ENCODE measurements around the gene GATM. TPM values are rescaled to one million over a fixed set of nuclear protein-coding genes. Genes with fewer than 3 reads are reported as not detected.

The GATM gene
- polyA plus RNA-seq, 1 donor (not counting 4 experiments of a cell fraction or from before 2014, with no cell fraction given), result 0.60 TPM

GRCh38 chr15:45361878-45362277 lies 16.5 kb downstream of the GATM start:
- Histone ChIP-seq H3K36me3 (ENCODE audit: control insufficient read depth in 2 of 2, extremely low read depth in 1 of 2, insufficient read depth in 2 of 2, low read length in 2 of 2) (no peaks in the 10 kb centered on the region), H3K79me2 (ENCODE audit: control insufficient read depth, insufficient read depth, low read length) (no peaks in the 10 kb centered on the region), H3K4me1 (ENCODE audit: control insufficient read depth, extremely low read depth, insufficient read depth, low read length) (no peaks in the 10 kb centered on the region), H3K4me3 (ENCODE audit: control insufficient read depth in 2 of 3, extremely low read depth in 1 of 3, insufficient read depth in 2 of 3, low read depth in 1 of 3, low read length in 3 of 3) (no peak overlapping the region), H3K9ac (ENCODE audit: control insufficient read depth, extremely low read depth, insufficient read depth, low read length) (no peak overlapping the region), H3K4me2 (ENCODE audit: control insufficient read depth, extremely low read depth, insufficient read depth, low read depth, low read length) (no peak overlapping the region), H3K9me3 (ENCODE audit: control insufficient read depth, low read depth, low read length) (no peaks in the 10 kb centered on the region), H3K27ac (ENCODE audit: control insufficient read depth, insufficient read depth, low read length) (no peak overlapping the region), H2AFZ (ENCODE audit: control insufficient read depth, low read length) (no peak overlapping the region), H3K9me1 (ENCODE audit: control insufficient read depth, extremely low read depth, insufficient read depth, low read length) (no peaks in the 10 kb centered on the region), H3K27me3 (ENCODE audit: control insufficient read depth, extremely low read depth, insufficient read depth, low read length) (no peaks in the 10 kb centered on the region), H4K20me1 (ENCODE audit: control insufficient read depth, extremely low read depth, insufficient read depth, low read length) (no peaks in the 10 kb centered on the region)
- dilution Hi-C loops (cut with MboI; ENCODE audit: extremely low pct_ligation_motif_present, low sequenced_read_pairs), result no loop called here
- FAIRE-seq (no peak), DNase-seq (ENCODE audit: low read depth, low spot score) (no peak)
- TF ChIP-seq EZH2 (IDR thresholded peaks at IDR 0.05; ENCODE audit: low read length), result no peak
- no peak for TF ChIP-seq CTCF (optimal IDR thresholded peaks at IDR 0.05 in 1 of 3, IDR thresholded peaks at IDR 0.05 in 1 of 3, conservative IDR thresholded peaks at IDR 0.05 in 1 of 3; ENCODE audit: extremely low read depth in 1 of 3, insufficient read depth in 2 of 3, low read length in 3 of 3)

GRCh38 chr15:45355860-45356259 lies 22.5 kb downstream of the GATM start:
- Histone ChIP-seq H3K9me1 (ENCODE audit: control insufficient read depth, extremely low read depth, insufficient read depth, low read length) (no peaks in the 10 kb centered on the region), H3K9ac (ENCODE audit: control insufficient read depth, extremely low read depth, insufficient read depth, low read length) (no peak overlapping the region), H3K27ac (ENCODE audit: control insufficient read depth, insufficient read depth, low read length) (no peak overlapping the region), H4K20me1 (ENCODE audit: control insufficient read depth, extremely low read depth, insufficient read depth, low read length) (no peaks in the 10 kb centered on the region), H3K27me3 (ENCODE audit: control insufficient read depth, extremely low read depth, insufficient read depth, low read length) (peaks cover 6% of the 10 kb centered on the region), H3K4me2 (ENCODE audit: control insufficient read depth, extremely low read depth, insufficient read depth, low read depth, low read length) (no peak overlapping the region), H3K36me3 (ENCODE audit: control insufficient read depth in 2 of 2, extremely low read depth in 1 of 2, insufficient read depth in 2 of 2, low read length in 2 of 2) (no peaks in the 10 kb centered on the region), H3K79me2 (ENCODE audit: control insufficient read depth, insufficient read depth, low read length) (no peaks in the 10 kb centered on the region), H2AFZ (ENCODE audit: control insufficient read depth, low read length) (no peak overlapping the region), H3K4me1 (ENCODE audit: control insufficient read depth, extremely low read depth, insufficient read depth, low read length) (no peaks in the 10 kb centered on the region), H3K4me3 (ENCODE audit: control insufficient read depth in 2 of 3, extremely low read depth in 1 of 3, insufficient read depth in 2 of 3, low read depth in 1 of 3, low read length in 3 of 3) (no peak overlapping the region), H3K9me3 (ENCODE audit: control insufficient read depth, low read depth, low read length) (no peaks in the 10 kb centered on the region)
- dilution Hi-C loops (cut with MboI; ENCODE audit: extremely low pct_ligation_motif_present, low sequenced_read_pairs), result no loop called here
- DNase-seq (ENCODE audit: low read depth, low spot score) (no peak), FAIRE-seq (no peak)
- TF ChIP-seq CTCF (optimal IDR thresholded peaks at IDR 0.05 in 1 of 3, IDR thresholded peaks at IDR 0.05 in 1 of 3, conservative IDR thresholded peaks at IDR 0.05 in 1 of 3; ENCODE audit: extremely low read depth in 1 of 3, insufficient read depth in 2 of 3, low read length in 3 of 3) (no peak), EZH2 (IDR thresholded peaks at IDR 0.05; ENCODE audit: low read length) (no peak)
